Panc1 (cell line): ENCODE results near the gene IPO13.

Experiments used
- CTCF ChIP-seq: fragments of 450-650 bp; IDR thresholded peaks from 2 replicates; pipeline ENCODE4 v1.5.1; 2017; ENCODE audit warnings: mild to moderate bottlenecking
- REST ChIP-seq, 2 experiments: IDR thresholded peaks; 2 replicates each; pipeline ENCODE4 v1.6.1; 2011 to 2012; ENCODE audit warnings: low read depth in 2 of 2, control low read depth in 1 of 2, low read length in 1 of 2, mild to moderate bottlenecking in 1 of 2, moderate library complexity in 1 of 2; ENCODE audit not compliant: insufficient read depth in 1 of 2

GRCh38 chr1:43921022-43921421 is 25.7 kb upstream of the IPO13 start:
- TF ChIP-seq REST (IDR thresholded peaks at IDR 0.05; ENCODE audit: insufficient read depth in 1 of 2, low read depth in 2 of 2, low read length in 1 of 2) (no peak), CTCF (no peak)
